DMS153 treated with DMSO at 0.1 percent for 48 hours (cell line): ENCODE results near the gene RESP18.
A peak's percentile ranks its signal among the peaks of the same experiment; 100 is the strongest.

Source experiments
- DNase-seq: peaks from one replicate; lab custom pipeline; 2025; ENCODE audit not compliant: unreplicated experiment; lab: John Stamatoyannopoulos, UW

Gene RESP18

DNA sequence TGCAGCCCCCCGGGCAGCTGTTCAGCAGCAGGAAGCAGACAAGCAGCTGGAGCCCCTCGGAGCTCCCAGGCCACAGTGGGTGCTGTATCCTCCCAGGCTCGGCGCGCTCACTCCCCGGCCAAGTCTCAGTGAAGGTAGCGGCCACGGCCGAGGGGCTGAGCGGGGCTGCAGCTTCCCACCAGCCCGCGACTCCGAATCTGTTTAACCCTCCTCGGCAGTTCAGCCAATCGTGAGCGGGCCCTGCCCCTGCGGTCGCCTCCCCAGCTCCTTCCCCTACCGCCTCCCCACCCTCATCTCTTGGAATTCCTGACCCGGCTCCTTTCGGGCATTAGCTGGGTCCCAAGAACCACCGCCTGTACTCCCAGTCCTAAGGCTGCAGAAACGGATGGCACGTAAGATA is at the start of gene RESP18:
Gene RESP18, minus strand, starts transcription at position 203 of the 400 bp plus-strand sequence.
- DNase-seq: no peak

DNA sequence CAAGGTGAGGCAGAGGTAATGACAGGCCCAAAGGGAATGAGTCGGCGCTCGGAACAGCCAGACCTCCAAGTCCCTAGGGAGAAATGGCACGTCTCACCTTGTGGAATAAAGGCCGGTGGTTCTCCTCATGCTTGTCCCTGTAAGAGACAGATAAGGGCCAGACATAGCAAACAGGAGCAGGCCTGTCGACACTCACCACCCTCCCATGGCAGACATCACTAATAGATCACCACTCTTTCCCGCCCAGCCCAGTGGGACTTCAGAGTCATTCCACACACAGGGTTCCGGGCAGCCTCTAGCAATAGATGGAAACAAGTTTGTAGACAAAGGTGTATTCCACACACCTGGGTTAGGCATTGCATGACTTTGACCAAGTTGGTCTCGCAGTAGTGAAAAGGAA is 48.9 kb upstream of the RESP18 start:
- DNase-seq: no peak

DNA sequence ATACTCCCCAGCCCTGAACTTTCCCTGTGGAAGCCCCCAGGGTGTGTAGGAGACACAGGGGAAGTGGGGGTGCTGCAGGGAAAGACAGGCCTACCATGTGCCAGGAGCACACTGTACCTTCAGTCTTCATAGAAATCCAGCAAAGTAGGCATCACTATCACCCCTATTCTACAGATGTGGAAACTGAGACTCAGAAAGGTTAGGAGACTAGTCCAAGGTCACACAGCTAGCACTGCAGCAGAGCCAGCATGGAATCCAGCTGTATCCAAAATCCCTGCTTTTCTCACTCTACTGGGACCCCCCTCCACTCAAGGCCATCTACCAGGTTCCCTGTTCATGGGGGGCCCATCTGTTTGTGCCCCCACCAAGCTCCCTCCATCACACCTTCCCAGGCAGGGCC is 48.4 kb upstream of the RESP18 start:
- DNase-seq: no peak

DNA sequence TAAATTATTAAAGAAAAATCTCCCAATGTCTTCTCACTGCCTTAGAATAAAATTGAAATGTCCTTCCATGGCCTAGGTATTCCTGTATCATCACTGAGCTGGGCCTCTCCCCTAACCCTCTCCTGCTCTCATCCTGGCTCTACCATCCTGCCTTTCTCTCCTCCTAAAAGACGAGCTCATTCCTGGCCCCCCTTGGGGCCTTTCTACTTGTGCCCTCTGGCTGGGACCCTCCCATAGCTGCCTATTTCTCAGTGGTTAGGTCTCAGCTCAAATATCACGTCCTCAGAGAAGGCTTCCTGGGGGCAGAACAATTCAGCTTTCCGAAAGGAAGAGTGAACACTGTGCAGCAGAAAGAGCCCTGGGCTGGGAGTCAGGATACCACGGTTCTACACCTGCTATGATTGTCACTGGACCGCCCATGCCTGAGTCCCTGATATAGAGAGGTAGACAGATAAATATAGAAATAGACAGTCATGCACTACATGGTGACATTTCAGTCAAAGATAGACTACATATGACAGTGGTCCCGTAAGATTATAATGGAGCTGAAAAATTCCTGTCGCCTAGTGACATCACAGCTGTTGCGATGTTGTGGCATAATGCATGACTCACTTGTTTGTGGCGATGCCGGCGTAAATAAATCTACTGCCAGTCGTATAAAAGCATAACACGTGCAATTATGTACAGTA is 45.8 kb upstream of the RESP18 start:
- DNase-seq: no peak

DNA sequence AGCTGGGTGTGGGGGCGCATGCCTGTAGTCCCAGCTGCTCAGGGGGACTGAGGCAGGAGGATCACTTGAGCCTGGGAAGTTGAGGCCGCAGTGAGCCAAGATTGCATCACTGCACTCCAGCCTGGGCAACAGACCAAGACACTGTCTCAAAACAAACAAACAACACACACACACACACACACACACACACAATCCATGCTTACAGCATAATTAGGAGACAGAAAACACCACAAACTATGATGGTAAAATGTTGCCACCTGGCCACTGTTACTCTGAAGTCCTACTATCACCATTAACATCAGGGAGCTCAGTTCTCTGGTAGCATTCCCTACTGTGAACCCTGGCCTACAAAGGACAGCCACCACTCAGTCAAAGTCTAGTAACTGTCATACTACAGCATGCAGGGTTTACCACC is 36.9 kb upstream of the RESP18 start:
- DNase-seq: no peak

DNA sequence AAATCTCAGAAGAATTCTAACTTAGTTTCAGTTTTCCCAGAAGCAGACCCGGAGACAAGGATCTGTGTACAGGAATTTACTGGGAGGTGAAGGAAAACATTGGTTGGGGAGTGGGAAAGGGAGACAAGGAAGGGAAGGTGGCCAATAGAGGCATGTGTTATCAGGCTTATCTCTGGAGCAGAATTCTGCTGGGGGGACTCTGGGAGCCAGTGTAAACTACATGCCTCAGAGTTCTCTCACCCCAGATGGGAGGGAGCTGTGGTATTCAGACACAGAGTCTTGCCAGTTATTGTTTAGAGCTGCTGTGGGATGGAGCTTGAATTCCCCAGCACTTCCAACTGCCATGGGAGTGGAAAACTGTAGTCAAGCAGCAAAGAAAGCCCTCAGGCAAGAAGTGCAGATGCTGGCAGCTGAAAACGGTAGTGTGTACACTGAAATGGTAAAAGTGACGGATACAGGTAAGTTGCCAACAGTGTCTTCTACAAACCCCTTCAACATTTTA is 36.2 kb upstream of the RESP18 start:
- DNase-seq: no peak

DNA sequence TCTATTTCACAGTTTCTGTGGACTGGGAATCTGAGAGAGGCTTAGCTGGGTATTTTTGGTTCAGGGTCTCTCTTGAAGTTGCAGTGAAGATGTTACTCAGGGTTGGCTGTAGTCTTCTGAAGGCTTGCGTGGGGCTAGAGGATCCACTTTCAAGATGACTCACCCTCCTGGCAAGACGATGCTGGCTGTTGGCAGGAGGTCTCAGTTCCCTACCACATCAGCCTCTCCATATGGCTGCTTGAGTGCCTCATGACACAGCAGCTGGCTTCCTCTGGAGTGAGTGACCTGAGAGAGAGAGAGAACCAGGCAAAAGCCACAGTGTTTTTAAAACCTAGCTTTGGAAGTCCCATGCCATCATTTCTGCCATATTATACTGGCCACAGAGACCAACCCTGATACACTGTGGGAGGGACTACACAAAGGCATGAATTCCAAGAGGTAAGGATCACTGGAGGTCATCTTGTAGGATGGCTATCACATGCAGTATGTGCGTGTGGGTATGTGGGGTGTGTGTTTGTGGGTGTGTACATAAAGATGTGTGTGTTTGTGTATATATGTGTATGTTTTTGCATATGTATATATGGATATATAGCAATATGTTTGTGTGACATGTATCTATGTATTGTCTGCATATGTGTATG is 30.1 kb upstream of the RESP18 start:
- no peak for DNase-seq

DNA sequence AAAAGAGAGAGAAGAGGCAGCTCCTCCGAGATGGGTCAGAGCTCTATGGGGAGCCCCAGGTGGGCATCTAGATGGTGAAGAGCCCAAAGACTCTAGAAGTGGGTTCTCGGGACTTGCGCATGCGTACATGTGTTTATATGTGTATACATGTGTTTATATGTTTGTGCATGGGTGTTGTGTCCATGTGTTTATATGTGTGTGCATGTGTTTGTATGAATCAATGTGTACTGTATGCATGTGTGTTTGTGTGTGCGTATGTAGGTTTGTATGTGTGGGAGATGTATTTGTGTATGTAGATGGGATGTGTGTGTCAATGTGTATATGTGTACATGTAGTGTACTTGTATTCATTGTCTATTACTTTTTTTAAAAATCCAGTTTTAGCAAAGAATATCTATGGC is 29.5 kb upstream of the RESP18 start:
- no peak for DNase-seq

DNA sequence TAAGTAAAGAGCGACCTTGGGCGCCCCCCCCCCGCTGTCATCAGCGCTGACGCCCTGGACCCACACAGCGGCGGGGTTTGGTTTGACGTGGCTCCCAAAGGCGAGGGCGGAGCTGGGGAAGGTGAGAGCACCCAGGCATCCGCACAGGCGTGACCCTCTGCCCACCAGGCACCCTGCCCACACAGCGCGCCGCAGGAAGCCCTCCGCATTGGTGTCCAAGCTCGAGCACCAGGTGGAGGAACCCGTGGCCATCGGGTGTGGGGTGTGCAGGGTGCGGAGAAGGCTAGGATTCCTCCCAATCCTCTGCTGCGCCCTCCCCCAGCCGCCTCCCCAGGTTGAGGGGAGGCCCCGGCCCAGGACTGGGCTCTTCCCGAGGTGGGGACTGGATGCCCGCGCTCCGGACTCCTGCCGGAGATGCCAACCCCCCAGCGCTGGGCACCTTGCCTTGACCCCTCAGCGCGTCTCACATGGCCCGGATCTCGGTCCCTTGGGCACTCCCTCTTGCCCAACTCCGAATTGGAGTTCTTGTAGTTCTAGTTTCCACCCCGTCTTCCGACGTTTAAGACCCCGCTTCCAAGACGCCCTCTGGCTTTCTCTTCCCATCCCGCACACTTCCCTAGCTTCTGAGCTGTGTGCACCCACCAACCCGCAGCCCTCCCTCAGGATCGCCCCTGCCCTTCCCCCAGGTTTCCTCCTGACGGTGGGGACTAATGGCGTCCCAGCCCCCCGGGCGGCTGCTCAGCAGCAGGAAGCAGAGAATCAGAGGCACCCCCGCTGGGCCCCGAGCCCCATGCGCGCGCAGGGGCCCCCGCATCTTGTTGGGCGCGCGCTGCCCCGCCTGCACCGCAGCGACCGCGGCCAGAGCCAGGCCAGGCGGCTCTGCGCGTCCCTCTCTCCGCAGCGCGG is 25.9 kb upstream of the RESP18 start:
- no peak for DNase-seq

DNA sequence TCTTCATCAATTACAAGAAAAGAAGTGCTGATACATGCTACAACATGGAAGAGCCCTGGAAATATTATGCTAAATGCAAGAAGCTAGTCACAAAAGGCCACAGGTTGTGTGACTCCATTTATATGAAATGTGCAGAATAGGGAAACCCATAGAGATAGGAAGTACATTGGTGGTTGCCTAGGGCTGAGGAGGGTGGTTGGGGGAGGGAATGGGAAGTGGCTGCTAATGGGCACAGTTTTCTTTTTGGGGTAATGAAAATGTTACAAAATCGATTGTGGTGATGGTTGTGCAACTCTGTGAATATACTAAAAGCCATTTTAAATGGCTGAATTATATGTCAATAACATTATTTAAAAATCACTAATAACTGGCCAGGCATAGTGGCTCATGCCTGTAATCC is 24.3 kb upstream of the RESP18 start:
- no peak for DNase-seq

DNA sequence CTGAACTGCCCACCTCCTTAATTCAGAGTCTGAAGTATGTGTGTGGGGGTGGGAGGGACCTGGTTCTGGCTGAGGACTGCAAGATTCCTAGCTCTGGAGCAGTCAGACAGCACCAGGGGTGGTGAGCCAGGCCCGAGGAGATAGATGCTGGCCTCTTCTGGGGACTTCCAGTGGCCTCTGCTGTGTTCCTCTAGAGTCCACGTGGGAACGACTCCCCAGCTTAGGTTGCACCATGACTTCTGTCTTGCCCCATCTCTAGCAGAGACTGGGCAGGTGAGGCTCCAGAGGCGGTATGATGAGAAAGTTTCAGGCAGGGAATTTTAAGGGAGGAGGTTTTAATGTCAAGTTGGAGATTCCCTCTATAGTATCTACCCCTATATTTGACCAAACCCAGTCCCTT is 22.0 kb upstream of the RESP18 start:
- no peak for DNase-seq

DNA sequence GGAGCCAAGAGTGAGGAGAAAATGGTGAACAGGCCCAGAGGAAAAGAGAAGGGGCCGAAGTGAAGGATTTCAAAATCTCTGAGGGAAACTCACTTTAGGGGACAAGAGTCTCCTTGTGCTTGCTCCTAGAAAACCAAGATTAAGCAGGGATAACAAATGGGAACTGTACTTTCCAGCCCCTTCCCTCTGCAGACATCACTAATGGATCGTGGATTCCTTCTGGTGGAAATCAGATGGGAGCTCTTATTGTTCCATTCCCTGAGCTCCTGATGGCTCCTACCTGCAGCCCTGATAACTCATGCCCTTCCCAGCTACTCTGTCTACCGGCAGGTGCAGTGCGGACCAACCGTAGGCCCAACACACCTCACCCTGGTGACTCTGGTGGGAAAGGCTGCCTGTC is 20.6 kb upstream of the RESP18 start:
- DNase-seq: no peak

DNA sequence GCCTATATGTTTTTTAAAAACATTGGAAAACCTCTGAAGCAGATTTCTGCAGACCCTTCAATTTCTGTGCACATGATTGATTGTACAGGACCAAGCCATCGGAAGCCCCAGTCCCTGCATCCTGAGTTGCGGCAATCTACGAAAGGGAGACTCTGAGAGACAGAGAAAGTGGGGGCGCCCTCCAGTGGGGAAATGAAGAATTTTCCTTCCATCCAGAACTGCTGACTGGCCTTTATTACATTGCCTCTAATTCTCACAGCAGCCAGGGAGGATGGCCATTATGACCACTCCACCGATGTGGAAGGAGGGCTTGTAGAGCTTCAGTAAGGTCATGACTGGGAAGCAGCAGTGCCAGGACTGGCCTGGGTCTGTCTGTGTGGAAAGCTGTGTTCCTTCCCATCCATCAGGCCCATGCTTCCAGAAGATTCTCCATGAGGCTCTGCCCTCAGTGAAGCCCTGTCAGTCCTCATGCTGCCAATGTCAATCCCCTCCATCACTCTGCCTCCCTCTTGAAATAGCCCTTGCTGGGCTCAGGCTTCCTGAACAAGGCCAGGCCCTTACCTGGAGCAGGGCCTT is 20.0 kb upstream of the RESP18 start:
- DNase-seq: peak; percentile 75

DNA sequence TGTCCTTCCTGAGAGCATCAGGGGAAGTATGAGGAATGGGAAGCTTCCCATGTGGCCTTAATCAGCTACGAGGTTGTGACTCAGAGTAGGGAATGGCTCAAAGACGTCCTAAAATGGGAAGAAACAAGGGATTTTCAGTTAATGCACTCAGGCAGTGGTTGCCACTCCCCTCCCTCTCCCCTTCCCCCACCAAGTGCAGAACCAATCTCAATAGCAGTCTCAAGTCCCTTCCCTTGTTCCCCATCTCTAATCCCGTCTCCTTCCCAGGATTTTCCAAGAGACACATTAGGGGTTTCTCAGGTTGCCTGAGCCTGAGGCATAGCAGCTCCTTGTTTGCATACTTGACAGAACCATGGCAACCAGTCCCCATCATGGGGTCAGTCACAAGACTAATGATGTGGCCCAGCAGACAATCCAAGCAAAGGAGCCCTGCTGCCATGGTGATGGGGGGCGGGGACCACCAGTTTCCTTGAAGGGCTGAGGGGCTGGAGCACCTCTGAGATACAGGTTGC is 18.2 kb upstream of the RESP18 start:
- no peak for DNase-seq

DNA sequence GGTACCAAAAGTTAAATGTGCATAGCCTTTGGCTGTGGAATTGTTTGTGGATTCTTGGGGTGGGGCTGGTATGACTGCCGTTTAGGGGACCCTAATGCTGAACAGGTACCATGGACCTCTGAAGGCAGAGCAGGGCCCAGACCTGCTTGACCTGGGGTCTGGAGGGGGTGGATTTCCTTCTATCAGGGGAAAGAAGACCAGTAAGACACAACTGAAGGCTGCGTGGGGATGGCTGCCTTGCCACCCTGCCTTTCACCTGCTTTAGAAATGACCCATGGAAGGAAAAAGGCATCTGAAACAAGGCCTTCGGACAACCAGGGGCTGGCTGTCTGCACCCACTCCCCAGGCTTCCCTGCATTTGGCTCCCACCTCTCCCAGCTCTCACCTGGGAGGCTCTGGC is 17.7 kb upstream of the RESP18 start:
- no peak for DNase-seq

DNA sequence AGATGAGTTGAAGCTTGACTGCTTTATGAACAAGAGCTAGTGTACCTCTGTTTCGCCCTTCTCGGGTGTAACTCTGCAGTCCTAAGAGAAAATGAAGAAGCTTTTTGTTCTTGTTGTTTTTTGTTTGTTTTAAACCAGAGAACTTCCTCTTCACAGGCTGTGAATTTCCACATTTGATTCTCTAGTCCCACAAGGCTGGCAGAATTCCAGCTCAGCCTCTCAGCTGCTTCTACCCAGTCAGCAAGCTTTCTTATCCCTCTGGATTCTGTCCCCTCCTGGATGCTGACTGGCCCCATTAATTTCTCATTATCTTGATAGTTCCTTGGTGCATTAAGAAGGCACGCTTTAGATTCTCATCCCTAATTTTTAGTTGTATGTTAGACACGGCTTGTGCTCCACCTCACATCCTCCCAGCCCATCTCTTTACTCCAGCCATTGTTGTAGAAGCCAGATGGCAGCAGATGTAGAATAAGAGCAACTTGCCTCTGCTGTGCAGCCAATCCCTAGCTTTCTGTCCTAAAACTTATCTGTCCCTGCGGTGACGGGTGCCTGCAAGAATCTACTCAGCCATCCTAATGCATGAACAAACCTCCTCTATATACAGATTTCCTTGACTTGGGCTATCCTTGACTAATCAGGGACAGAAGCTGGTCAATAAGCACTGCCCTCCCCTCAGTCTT is 12.3 kb upstream of the RESP18 start:
- peak; percentile 69 for DNase-seq

DNA sequence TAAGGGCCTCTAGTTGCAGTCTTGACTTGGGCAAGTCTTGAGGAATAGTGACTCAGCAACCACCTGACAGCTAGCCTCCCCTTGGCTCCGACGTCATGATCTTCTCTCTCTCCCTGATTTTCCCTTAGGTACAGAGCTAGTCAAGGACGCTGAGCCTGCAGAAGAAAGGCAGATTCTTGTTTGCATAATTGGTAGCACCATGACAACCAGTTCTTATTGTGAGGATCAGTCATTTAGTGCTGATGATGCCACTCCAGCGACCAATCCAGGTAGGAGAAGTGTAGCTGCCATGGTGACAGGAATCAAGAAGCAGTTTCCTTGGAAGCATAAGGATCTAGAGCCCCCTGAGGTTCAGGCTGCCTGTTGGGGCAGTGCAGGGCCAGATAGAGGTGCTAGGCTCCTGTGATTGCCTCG is 2.8 kb upstream of the RESP18 start:
- no peak for DNase-seq

DNA sequence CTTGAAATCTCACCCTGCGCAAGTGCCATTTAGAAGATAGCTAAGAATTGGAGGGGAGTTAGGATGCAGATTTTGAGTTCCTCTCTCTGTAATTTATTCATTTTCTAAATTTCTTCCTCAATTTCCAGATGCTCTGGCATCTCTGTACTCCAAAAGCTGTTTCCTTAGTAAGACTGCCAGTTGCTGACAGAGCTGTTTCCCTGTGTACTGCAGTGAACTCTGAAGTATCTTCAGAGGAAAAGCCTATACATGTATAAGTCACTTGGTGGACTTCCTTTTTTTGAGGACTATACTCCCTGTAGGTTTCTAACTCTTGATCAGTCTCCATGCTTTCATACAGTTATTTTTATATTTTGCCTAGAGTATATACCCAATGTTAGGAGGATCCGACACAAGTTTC is 1.5 kb upstream of the RESP18 start:
- DNase-seq: no peak

DNA sequence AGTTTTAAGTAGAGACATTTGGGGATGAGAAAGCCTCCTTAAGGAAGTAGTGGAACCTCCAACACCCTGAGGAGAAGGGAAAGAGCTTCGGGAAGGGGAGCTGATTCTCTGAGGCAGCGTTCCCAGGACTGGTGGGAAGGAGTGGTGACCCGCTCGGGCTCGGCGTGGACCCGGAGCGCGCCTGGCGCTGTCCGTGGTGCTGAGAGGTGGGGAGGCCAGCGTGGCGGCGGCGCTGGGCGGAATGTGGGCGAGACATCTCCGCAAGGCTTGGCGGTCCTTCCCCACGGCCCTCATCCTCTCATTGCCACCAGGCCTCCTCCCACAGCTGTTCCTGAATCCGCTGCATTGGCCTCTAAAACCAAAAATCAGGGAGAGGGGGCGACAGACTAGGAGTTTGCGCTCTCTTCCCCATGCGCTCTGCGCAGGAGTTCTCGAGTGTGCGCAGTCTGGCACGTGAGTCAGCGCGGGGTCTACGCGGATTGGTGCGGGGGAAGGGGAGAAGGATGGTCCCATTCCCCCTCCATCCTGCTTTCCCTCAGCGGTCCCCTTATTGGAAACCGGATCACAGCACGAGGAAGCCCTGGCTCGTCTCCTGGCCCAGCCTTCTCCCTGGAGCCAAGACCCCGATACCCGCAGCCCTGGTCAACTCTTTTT is 857 bp downstream of the RESP18 start:
- DNase-seq: no peak

DNA sequence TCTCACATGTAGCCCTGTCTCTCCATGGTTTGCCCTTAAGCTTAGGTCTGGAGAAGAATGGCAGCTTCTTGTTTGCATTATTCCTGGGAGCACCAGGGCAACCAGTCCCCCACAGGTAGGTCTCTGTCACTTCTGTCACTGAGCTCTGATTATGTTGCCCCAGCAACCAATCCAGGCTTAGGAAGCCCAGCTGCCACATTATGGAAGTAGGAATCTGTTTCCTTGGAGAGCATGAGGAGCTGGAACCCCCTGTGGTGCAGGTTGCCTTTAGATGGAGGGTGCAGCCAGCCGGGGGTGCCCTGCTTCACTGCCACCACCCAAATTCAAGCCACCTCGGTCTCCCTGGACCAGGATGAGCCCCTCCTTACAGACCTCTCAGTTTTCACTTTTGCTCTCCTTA is 4.8 kb downstream of the RESP18 start:
- no peak for DNase-seq
